Brain microvascular endothelial cell (primary cell): ENCODE results near the gene PHF13.
A peak's percentile ranks its signal among the peaks of the same experiment; 100 is the strongest.

Source experiments
- DNase-seq: peaks from one replicate; pipeline ENCODE4 v3.0.0-alpha.2; 2020
- H3K27ac ChIP-seq: fragments of 250-450 bp; sonication (Bioruptor Pico); 2 replicates; pipeline ENCODE4 v1.5.1; 2020; ENCODE audit warnings: mild to moderate bottlenecking, moderate library complexity
- H3K27me3 ChIP-seq: fragments of 250-450 bp; sonication (Bioruptor Pico); replicated peaks from 2 replicates; pipeline ENCODE4 v1.5.1; 2020; ENCODE audit warnings: mild to moderate bottlenecking
- H3K36me3 ChIP-seq: fragments of 250-450 bp; sonication (Bioruptor Pico); replicated peaks from 2 replicates; pipeline ENCODE4 v1.5.1; 2020; ENCODE audit warnings: mild to moderate bottlenecking
- H3K4me3 ChIP-seq: 2 replicates; pipeline ENCODE4 v1.5.1; 2011; ENCODE audit warnings: low read depth, mild to moderate bottlenecking, control low read depth, low read length, moderate library complexity
- CTCF ChIP-seq: IDR thresholded peaks from 2 replicates; pipeline ENCODE4 v1.5.1; 2011; ENCODE audit warnings: low read depth, mild to moderate bottlenecking, moderate library complexity, low read length, control low read depth, inconsistent platforms; ENCODE audit errors: missing control alignments
- in situ Hi-C: cut with HindIII; loops from 2 replicates; pipeline ENCODE4 v1.10.0; 2017; ENCODE audit warnings: low sequenced_read_pairs, low pct_ligation_motif_present

PHF13 gene

GRCh38 chr1:6614019-6614928 is 743 bp downstream of the PHF13 start:
- in situ Hi-C loops = no loop called here
- peak overlapping the region; percentile 72 for H3K4me3 ChIP-seq
- H3K27ac ChIP-seq = peak overlapping the region; percentile 43
- no peak for DNase-seq
- H3K27me3 ChIP-seq = no peaks in the 10 kb centered on the region
- peaks cover 8% of the 10 kb centered on the region for H3K36me3 ChIP-seq
- no peak for TF ChIP-seq CTCF

- Histone ChIP-seq H3K27ac (no peak overlapping the region), H3K4me3 (peak overlapping the region; percentile 72), H3K36me3 (peaks cover 17% of the 10 kb centered on the region), H3K27me3 (no peaks in the 10 kb centered on the region)
- no peak for DNase-seq
- in situ Hi-C loops = no loop called here
- no peak for TF ChIP-seq CTCF
Measured at GRCh38 chr1:6614929-6615785, 1.6 kb downstream of the PHF13 start.

GRCh38 chr1:6619045-6619444 is 5.5 kb downstream of the PHF13 start:
- no peak for DNase-seq
- Histone ChIP-seq H3K27ac (no peak overlapping the region), H3K36me3 (peaks cover 43% of the 10 kb centered on the region), H3K4me3 (no peak overlapping the region), H3K27me3 (no peaks in the 10 kb centered on the region)
- no peak for TF ChIP-seq CTCF
- in situ Hi-C loops = no loop called here

GRCh38 chr1:6621429-6622391 is 8.2 kb downstream of the PHF13 start:
- in situ Hi-C loops = no loop called here
- no peak for DNase-seq
- no peaks in the 10 kb centered on the region for H3K27me3 ChIP-seq
- H3K36me3 ChIP-seq = peaks cover 43% of the 10 kb centered on the region
- no peak for TF ChIP-seq CTCF
- no peak overlapping the region for H3K27ac ChIP-seq
- H3K4me3 ChIP-seq = no peak overlapping the region

GRCh38 chr1:6622396-6623152 is 9.0 kb downstream of the PHF13 start:
- Histone ChIP-seq H3K27me3 (no peaks in the 10 kb centered on the region), H3K36me3 (peaks cover 40% of the 10 kb centered on the region), H3K4me3 (no peak overlapping the region), H3K27ac (no peak overlapping the region)
- DNase-seq = no peak
- in situ Hi-C loops = no loop called here
- no peak for TF ChIP-seq CTCF
